Activated CD4-positive, alpha-beta T cell treated with anti-CD3 and anti-CD28 coated beads, Interleukin-2, Interleukin-4, amounts not matched to agents 100 ng/mL and 50 ng/mL, durations not matched to agents 16 hours and 8 hours (primary cell): ENCODE measurements around the gene ABLIM1.

Experiments
- DNase-seq: peaks from one replicate; pipeline ENCODE4 v3.0.0-alpha.2; 2020; ENCODE audit warnings: low spot score

ABLIM1 gene

GRCh38 chr10:114458216-114458920 is 199.7 kb downstream of the ABLIM1 start:
- DNase-seq, result no peak

- no peak for DNase-seq
Measured at GRCh38 chr10:114453576-114453975, 204.5 kb downstream of the ABLIM1 start.

- DNase-seq, result no peak
Measured at GRCh38 chr10:114448897-114449296, 209.2 kb downstream of the ABLIM1 start.

- no peak for DNase-seq
Measured at GRCh38 chr10:114445332-114445731, 212.7 kb downstream of the ABLIM1 start.

- DNase-seq, result no peak
Measured at GRCh38 chr10:114444819-114445218, 213.3 kb downstream of the ABLIM1 start.

GRCh38 chr10:114442091-114442630 is 215.9 kb downstream of the ABLIM1 start:
- no peak for DNase-seq

GRCh38 chr10:114441107-114441506 is 217.0 kb downstream of the ABLIM1 start:
- DNase-seq, result no peak

GRCh38 chr10:114437473-114438292 is 220.4 kb downstream of the ABLIM1 start:
- DNase-seq, result no peak

- no peak for DNase-seq
Measured at GRCh38 chr10:114436941-114437340, 221.1 kb downstream of the ABLIM1 start.

GRCh38 chr10:114432566-114433093 is 225.4 kb downstream of the ABLIM1 start:
- no peak for DNase-seq

- no peak for DNase-seq
Measured at GRCh38 chr10:114431414-114432135, 226.5 kb downstream of the ABLIM1 start.

- DNase-seq, result no peak
Measured at GRCh38 chr10:114430688-114431413, 227.2 kb downstream of the ABLIM1 start.

GRCh38 chr10:114429581-114430335 is 228.3 kb downstream of the ABLIM1 start:
- DNase-seq, result no peak

GRCh38 chr10:114427124-114427852 is 230.8 kb downstream of the ABLIM1 start:
- no peak for DNase-seq

GRCh38 chr10:114426476-114426875 is 231.6 kb downstream of the ABLIM1 start:
- DNase-seq, result no peak

GRCh38 chr10:114420811-114421485 is 237.1 kb downstream of the ABLIM1 start:
- no peak for DNase-seq

- DNase-seq, result no peak
Measured at GRCh38 chr10:114418109-114418508, 240.0 kb downstream of the ABLIM1 start.

GRCh38 chr10:114412907-114413797 is 244.9 kb downstream of the ABLIM1 start:
- no peak for DNase-seq
